Putamen (tissue), 1 donor: Measurements from ENCODE around the gene TBRG1.

Experiments used
- DNase-seq: peaks from one replicate; pipeline ENCODE4 v3.0.0-alpha.2; 2016; ENCODE audit warnings: low spot score

The TBRG1 gene

GRCh38 chr11:124658986-124659385 lies 36.3 kb downstream of the TBRG1 start:
- DNase-seq, result no peak

GRCh38 chr11:124661553-124661952 lies 38.9 kb downstream of the TBRG1 start:
- DNase-seq, result no peak

DNA sequence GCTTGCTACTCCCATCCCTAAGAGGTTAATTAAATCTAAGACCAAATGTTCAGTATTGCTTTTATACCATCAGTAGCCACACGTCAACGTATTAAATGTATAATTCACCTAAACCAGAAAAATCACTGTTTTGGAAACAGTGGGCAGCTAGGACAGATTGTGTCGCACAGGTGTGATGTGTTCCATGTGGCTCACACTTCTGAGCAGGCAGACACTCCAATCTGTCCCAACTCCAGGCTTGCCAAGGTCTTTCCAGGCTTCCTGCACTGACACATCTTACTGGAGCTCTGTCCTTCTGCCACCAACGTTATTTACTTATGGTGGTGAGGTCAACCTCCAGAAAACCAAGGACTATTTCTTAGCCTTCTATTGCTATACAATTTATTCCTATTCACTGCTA lies 39.4 kb downstream of the TBRG1 start:
- no peak for DNase-seq

DNA sequence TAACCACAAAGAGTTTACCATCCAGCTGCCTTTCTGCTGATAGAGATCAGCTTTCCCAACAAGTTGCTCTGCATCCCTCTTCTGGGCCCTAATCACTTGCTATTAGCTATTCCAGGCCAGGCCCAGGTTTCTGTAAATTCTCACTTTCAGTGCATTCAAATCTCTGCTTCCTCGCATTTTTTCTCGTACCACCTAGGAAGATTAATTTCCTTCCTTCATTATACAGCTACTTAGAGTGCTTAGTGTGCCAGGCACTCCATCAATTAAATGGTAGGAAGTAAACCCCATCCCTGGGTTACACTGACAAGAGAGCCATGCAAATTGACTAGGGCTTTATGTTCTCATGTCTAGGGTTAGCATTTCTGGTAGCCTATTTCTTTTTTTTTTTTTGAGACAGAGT lies 41.2 kb downstream of the TBRG1 start:
- no peak for DNase-seq

DNA sequence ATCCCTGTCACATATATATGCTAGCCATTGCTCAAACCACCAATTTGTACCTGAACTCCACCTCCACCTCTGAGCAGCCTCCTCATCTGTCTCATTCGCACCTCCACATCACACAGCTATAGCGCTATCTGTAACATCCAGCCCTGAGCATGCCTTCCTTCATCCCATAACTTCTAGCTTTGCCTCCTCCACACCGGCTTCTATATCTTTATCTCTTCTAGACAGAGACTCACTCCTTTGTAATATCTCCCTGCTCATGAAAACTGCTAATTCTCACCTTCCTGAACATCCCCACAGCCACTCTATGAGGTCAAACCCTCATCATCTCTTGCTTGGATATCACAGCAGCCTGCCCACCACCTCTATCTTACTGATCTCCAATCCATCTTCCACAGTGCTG lies 44.9 kb downstream of the TBRG1 start:
- DNase-seq, result no peak

DNA sequence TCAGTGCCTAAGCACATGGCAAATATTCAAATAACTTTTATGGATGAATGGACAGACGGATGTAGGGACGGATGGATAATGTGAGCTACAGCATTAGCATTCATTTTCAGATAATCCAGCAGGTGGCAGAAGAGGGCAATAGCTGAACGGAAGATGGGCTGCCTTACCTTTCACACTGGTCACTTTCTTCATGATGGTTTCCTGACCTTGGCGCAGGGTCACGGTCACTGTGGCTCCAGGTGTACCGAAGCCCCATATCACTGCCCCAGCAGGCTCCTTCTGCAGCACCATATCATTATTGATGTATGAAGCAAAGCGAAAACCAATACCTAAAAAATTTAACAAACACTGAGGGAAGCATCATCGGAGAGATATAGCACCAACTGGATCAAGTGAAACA lies 46.5 kb downstream of the TBRG1 start:
- no peak for DNase-seq

- DNase-seq, result peak; percentile 55
These were observed 48.1 kb downstream of the TBRG1 start for GRCh38 chr11:124670732-124671131.

DNA sequence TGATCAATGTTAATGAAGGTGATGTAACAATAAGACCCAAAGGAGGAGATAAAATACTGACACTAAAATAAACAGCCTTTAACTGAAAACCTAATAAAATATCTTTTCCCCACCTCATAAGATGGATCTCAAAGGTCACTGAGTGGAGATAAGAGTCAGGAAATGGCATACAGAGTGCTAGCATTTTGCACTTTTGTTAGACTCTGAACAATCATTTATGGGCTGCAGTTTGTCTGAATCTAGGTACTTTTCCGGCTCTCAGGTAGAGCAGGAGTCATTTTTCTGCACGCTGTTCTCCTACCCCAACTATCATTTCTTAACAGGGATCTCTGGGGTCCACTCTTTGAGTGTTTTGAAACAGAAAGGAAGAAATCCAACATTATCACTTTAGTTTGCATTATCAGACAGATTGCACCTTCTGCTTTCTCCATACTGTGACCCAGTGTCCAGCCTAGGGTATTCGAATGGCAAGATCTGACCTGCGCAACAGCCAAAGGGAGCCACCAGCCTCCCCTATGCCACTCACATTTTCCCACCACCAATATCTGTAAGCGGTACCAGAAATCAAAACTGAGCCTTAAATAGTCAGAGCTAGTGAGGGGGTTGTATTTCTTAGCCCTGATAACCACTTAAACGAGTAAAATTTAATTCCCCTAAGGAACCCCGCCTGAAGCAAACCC lies 50.0 kb downstream of the TBRG1 start:
- DNase-seq, result no peak

GRCh38 chr11:124673333-124674167 lies 50.9 kb downstream of the TBRG1 start, which contains the start of the genes SIAE and SPA17:
SIAE (minus strand) TSS chr11:124673739; CDS start chr11:124673708, 31 bp downstream.
SPA17 (plus strand) TSS chr11:124673904; CDS start chr11:124675265, 1,361 bp downstream.
- DNase-seq, result peak; percentile 86

- DNase-seq, result no peak
These were observed 51.5 kb downstream of the TBRG1 start for GRCh38 chr11:124674168-124674517.

GRCh38 chr11:124674571-124674970 lies 51.9 kb downstream of the TBRG1 start:
- DNase-seq, result no peak

GRCh38 chr11:124676386-124676785 lies 53.7 kb downstream of the TBRG1 start:
- no peak for DNase-seq

GRCh38 chr11:124678416-124678815 lies 55.8 kb downstream of the TBRG1 start:
- DNase-seq, result no peak

DNA sequence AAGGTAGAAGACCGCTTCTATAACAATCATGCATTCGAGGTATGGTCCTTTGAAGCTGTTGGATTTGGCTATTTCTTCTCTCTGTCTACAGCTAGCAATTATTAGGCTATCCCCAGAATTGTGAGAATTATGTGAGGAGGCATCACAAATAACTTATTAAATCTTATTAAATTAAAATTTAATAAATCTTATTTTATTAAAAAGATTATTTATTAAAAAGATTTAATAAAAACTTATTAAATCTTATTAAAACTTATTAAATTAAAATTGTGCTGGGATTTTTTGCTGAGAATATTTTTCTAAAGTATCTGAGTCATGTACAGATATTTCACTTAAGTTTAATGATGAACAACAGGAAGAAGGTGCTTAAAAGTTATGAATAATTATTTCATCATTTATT lies 58.8 kb downstream of the TBRG1 start:
- DNase-seq, result no peak

DNA sequence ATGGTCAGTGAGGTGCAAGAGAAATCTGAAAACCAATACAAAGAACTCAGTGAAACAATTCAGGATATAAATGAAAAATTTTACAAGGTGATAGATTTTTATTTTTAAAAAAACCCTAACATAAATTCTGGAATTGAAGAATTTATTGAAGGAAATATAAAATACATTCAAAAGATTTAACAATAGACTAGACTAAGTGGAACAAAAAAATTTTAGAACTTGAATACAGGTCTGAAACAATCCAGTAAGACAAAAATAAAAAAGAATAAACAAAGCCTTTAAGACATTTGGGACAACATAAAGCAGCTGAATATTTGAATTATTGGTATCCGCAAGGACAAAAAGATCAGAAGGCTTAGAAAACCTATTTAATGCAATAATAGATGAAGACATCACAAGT lies 59.8 kb downstream of the TBRG1 start:
- DNase-seq, result no peak
